H9 (cell line): ENCODE measurements around the gene SHISA8. TPM values are rescaled to one million over a fixed set of nuclear protein-coding genes. Genes with fewer than 3 reads are reported as not detected.

Source experiments
- DNase-seq: peaks from one replicate; pipeline ENCODE4 v3.0.0-alpha.2; 2017
- H2AFZ ChIP-seq: one replicate; pipeline ENCODE4 v1.6.1; 2013; ENCODE audit warnings: mild to moderate bottlenecking, low read length, control low read depth, moderate library complexity
- H2AK5ac ChIP-seq: 2 replicates; pipeline ENCODE4 v1.6.1; 2013; ENCODE audit warnings: low read length, control low read depth, mixed read lengths; ENCODE audit not compliant: insufficient read length
- H2BK120ac ChIP-seq: one replicate; pipeline ENCODE4 v1.6.1; 2013; ENCODE audit warnings: low read depth, mild to moderate bottlenecking, low read length, control low read depth, inconsistent platforms; ENCODE audit not compliant: poor library complexity, severe bottlenecking
- H2BK12ac ChIP-seq: 2 replicates; pipeline ENCODE4 v1.6.1; 2013; ENCODE audit warnings: low read length, control low read depth, mixed read lengths, low read depth; ENCODE audit not compliant: insufficient read length
- H2BK15ac ChIP-seq: 2 replicates; pipeline ENCODE4 v1.6.1; 2013; ENCODE audit warnings: low read depth, low read length, control low read depth
- H2BK20ac ChIP-seq: one replicate; pipeline ENCODE4 v1.6.1; 2013; ENCODE audit warnings: low read depth, mild to moderate bottlenecking, low read length, control low read depth, inconsistent platforms; ENCODE audit not compliant: poor library complexity, severe bottlenecking
- H2BK5ac ChIP-seq: 2 replicates; pipeline ENCODE4 v1.6.1; 2013; ENCODE audit warnings: low read length, control low read depth, mixed read lengths; ENCODE audit not compliant: insufficient read length
- H3K14ac ChIP-seq: 2 replicates; pipeline ENCODE4 v1.6.1; 2013; ENCODE audit warnings: low read length, control low read depth; ENCODE audit not compliant: insufficient read depth
- H3K18ac ChIP-seq: 2 replicates; pipeline ENCODE4 v1.6.1; 2013; ENCODE audit warnings: low read depth, mild to moderate bottlenecking, mixed read lengths, low read length, control low read depth; ENCODE audit not compliant: insufficient read length
- H3K23ac ChIP-seq: 2 replicates; pipeline ENCODE4 v1.6.1; 2013; ENCODE audit warnings: low read length, control low read depth, mixed read lengths, low read depth; ENCODE audit not compliant: insufficient read length
- H3K23me2 ChIP-seq: 2 replicates; pipeline ENCODE4 v1.6.1; 2013; ENCODE audit warnings: low read depth, mild to moderate bottlenecking, mixed read lengths, low read length, control low read depth; ENCODE audit not compliant: insufficient read length, poor library complexity, severe bottlenecking
- H3K27ac ChIP-seq: 2 replicates; pipeline ENCODE4 v1.5.1; 2013; ENCODE audit warnings: low read length, control low read depth, mixed read lengths, low read depth; ENCODE audit not compliant: insufficient read length
- H3K27me3 ChIP-seq: 2 replicates; pipeline ENCODE4 v1.6.1; 2013; ENCODE audit warnings: low read length, control low read depth, inconsistent platforms; ENCODE audit not compliant: insufficient read depth
- H3K4ac ChIP-seq: 2 replicates; pipeline ENCODE4 v1.6.1; 2013; ENCODE audit warnings: low read depth, mild to moderate bottlenecking, control low read depth, inconsistent platforms, low read length, moderate library complexity
- H3K4me1 ChIP-seq: 2 replicates; pipeline ENCODE4 v1.6.1; 2013; ENCODE audit warnings: low read length, control low read depth, inconsistent platforms; ENCODE audit not compliant: insufficient read depth
- H3K4me2 ChIP-seq: 2 replicates; pipeline ENCODE4 v1.6.1; 2013; ENCODE audit warnings: low read length, control low read depth, mixed read lengths; ENCODE audit not compliant: insufficient read length, insufficient read depth
- H3K56ac ChIP-seq: 2 replicates; pipeline ENCODE4 v1.6.1; 2013; ENCODE audit warnings: low read depth, mild to moderate bottlenecking, mixed read lengths, low read length, control low read depth; ENCODE audit not compliant: insufficient read length
- H3K79me1 ChIP-seq: 2 replicates; pipeline ENCODE4 v1.6.1; 2013; ENCODE audit warnings: low read depth, mild to moderate bottlenecking, moderate library complexity, low read length, control low read depth, inconsistent platforms; ENCODE audit not compliant: insufficient read depth, poor library complexity, severe bottlenecking
- H3K79me2 ChIP-seq: 2 replicates; pipeline ENCODE4 v1.6.1; 2013; ENCODE audit warnings: low read length, control low read depth, inconsistent platforms; ENCODE audit not compliant: insufficient read depth
- H3K9ac ChIP-seq: 2 replicates; pipeline ENCODE4 v1.6.1; 2013; ENCODE audit warnings: low read length, control low read depth, mixed read lengths; ENCODE audit not compliant: insufficient read length; ENCODE audit errors: extremely low read depth
- H3K9me3 ChIP-seq: one replicate; pipeline ENCODE4 v1.6.1; 2013; ENCODE audit warnings: low read depth, low read length, inconsistent platforms; ENCODE audit not compliant: control insufficient read depth
- H3T11ph ChIP-seq: one replicate; pipeline ENCODE4 v1.6.1; 2013; ENCODE audit warnings: mild to moderate bottlenecking, low read length, control low read depth, inconsistent platforms
- H4K20me1 ChIP-seq: one replicate; pipeline ENCODE4 v1.6.1; 2013; ENCODE audit not compliant: control insufficient read depth, insufficient read length, insufficient read depth
- H4K5ac ChIP-seq: 2 replicates; pipeline ENCODE4 v1.6.1; 2013; ENCODE audit warnings: low read depth, mild to moderate bottlenecking, mixed read lengths, low read length, control low read depth; ENCODE audit not compliant: insufficient read length
- H4K8ac ChIP-seq: replicated peaks from 2 replicates; pipeline ENCODE4 v1.6.1; 2013; ENCODE audit warnings: low read length, control low read depth, mixed read lengths, low read depth; ENCODE audit not compliant: insufficient read length
- H4K91ac ChIP-seq: 2 replicates; pipeline ENCODE4 v1.6.1; 2013; ENCODE audit warnings: low read depth, mild to moderate bottlenecking, moderate library complexity, mixed read lengths, low read length, control low read depth; ENCODE audit not compliant: insufficient read length
- H3K27ac Mint-ChIP-seq, 3 experiments: 2 replicates in 2 of 3; 3 replicates in 1 of 3; pipeline ENCODE4 v1.8.0; 2020 to 2021; ENCODE audit warnings: mixed read lengths in 3 of 3, mild to moderate bottlenecking in 1 of 3, moderate library complexity in 1 of 3
- H3K27me3 Mint-ChIP-seq: 2 replicates; pipeline ENCODE4 v1.8.0; 2021; ENCODE audit warnings: low read depth, mild to moderate bottlenecking, moderate library complexity, mixed read lengths
- H3K36me3 Mint-ChIP-seq, 3 experiments: 2 replicates in 2 of 3; 3 replicates in 1 of 3; pipeline ENCODE4 v1.8.0; 2020 to 2021; ENCODE audit warnings: low read depth in 3 of 3, mixed read lengths in 3 of 3; ENCODE audit not compliant: insufficient read depth in 1 of 3
- H3K4me1 Mint-ChIP-seq, 2 experiments: 2 replicates each; pipeline ENCODE4 v1.8.0; 2020; ENCODE audit warnings: mixed read lengths in 2 of 2
- H3K4me3 Mint-ChIP-seq, 2 experiments: 2 replicates in 1 of 2; 3 replicates in 1 of 2; pipeline ENCODE4 v1.8.0; 2020 to 2021; ENCODE audit warnings: mild to moderate bottlenecking in 2 of 2, mixed read lengths in 2 of 2, moderate library complexity in 1 of 2
- H3K9me3 Mint-ChIP-seq, 2 experiments: 2 replicates in 1 of 2; 3 replicates in 1 of 2; pipeline ENCODE4 v1.8.0; 2020; ENCODE audit warnings: mild to moderate bottlenecking in 2 of 2, mixed read lengths in 2 of 2, moderate library complexity in 1 of 2
- CTCF ChIP-seq: fragments of 200-600 bp; sonication (generic); conservative IDR thresholded peaks from 3 replicates; pipeline ENCODE4 v1.8.0; 2021; ENCODE audit warnings: antibody characterized with exemption, mild to moderate bottlenecking
- WGBS: extraction: QIAGEN DNeasy Blood & Tissue Kit; methylation state at CpG from one replicate; pipeline ENCODE4 v1.1.7; 2013; ENCODE audit warnings: missing lambda C conversion rate, low lambda C conversion rate, mixed read lengths; ENCODE audit not compliant: insufficient read length; ENCODE audit errors: extremely low coverage; 5-methylcytosine and 5-hydroxymethylcytosine counted together
- total RNA-seq: library from RNA; stranded (reverse); gene quantifications from 2 replicates; pipeline ENCODE4 v1.2.1, GENCODE V29; 2021

Gene SHISA8
- total RNA-seq, 1 experiment from 2014 or later, result 1.4 TPM

GRCh38 chr22:41902932-41903421 is 11.9 kb downstream of the SHISA8 start:
- no peak overlapping the region for H3K9ac ChIP-seq
- H3K27ac ChIP-seq, result no peak overlapping the region
- H3K56ac ChIP-seq, result no peak overlapping the region
- H4K8ac ChIP-seq, result no peak overlapping the region
- H3K4me1 Mint-ChIP-seq, result peaks cover 3 to 6% of the 10 kb centered on the region in 2 experiments; a peak in 3 of 4 replicates
- H3K27me3 ChIP-seq, result no peaks in the 10 kb centered on the region
- H3K9me3 ChIP-seq, result no peaks in the 10 kb centered on the region
- H3K4ac ChIP-seq, result no peak overlapping the region
- TF ChIP-seq CTCF, result no peak
- no peak overlapping the region for H3K23ac ChIP-seq
- no peaks in the 10 kb centered on the region for H3K9me3 Mint-ChIP-seq
- DNase-seq, result no peak
- H2BK15ac ChIP-seq, result no peak overlapping the region
- H3K4me2 ChIP-seq, result no peak overlapping the region
- no peak overlapping the region for H3K27ac Mint-ChIP-seq
- no peak overlapping the region for H4K5ac ChIP-seq
- H4K20me1 ChIP-seq, result no peaks in the 10 kb centered on the region
- H3T11ph ChIP-seq, result no peak overlapping the region
- peaks cover 35 to 77% (median 65%) of the 10 kb centered on the region in 3 experiments; a peak in 6 of 7 replicates for H3K36me3 Mint-ChIP-seq
- H3K4me1 ChIP-seq, result no peaks in the 10 kb centered on the region
- H3K27me3 Mint-ChIP-seq, result peaks cover 3% of the 10 kb centered on the region
- H3K14ac ChIP-seq, result no peak overlapping the region
- WGBS, result no CpG with 5 or more reads among the region's 15 CpGs
- H2BK120ac ChIP-seq, result no peak overlapping the region
- no peak overlapping the region for H2BK20ac ChIP-seq
- H3K23me2 ChIP-seq, result no peaks in the 10 kb centered on the region
- H2AFZ ChIP-seq, result no peak overlapping the region
- H3K18ac ChIP-seq, result no peak overlapping the region
- H2BK5ac ChIP-seq, result no peak overlapping the region
- no peak overlapping the region for H2AK5ac ChIP-seq
- H3K4me3 Mint-ChIP-seq, result no peak overlapping the region
- H2BK12ac ChIP-seq, result no peak overlapping the region
- no peaks in the 10 kb centered on the region for H3K79me2 ChIP-seq
- no peak overlapping the region for H4K91ac ChIP-seq
- H3K79me1 ChIP-seq, result no peaks in the 10 kb centered on the region
